Subcutaneous adipose tissue (tissue), 4 donors: ENCODE results near the gene AP4S1. TPM values are rescaled to one million over a fixed set of nuclear protein-coding genes. Genes with fewer than 3 reads are reported as not detected.

ENCODE experiments used
- CTCF ChIP-seq: fragments of 450-650 bp; IDR thresholded peaks from one replicate; pipeline ENCODE4 v1.5.1; 2016; ENCODE audit warnings: low read depth, mild to moderate bottlenecking, control low read depth, antibody characterized with exemption, moderate library complexity
- total RNA-seq, 4 donors: library from RNA; depleted of rRNA; stranded (reverse); fragments of >200 nt; gene quantifications; one replicate each; pipeline ENCODE4 v1.1.0, GENCODE V29; 2016

AP4S1 gene
- total RNA-seq, 4 donors from 2014 or later: 3.9 to 10.0 (median 7.0) TPM

GRCh38 chr14:31038521-31039166 is 13.2 kb downstream of the AP4S1 start:
- no peak for TF ChIP-seq CTCF

GRCh38 chr14:31042300-31042699 is 16.9 kb downstream of the AP4S1 start:
- no peak for TF ChIP-seq CTCF

- TF ChIP-seq CTCF: no peak
Measured at GRCh38 chr14:31043379-31043778, 17.9 kb downstream of the AP4S1 start.

GRCh38 chr14:31045501-31046080 is 20.1 kb downstream of the AP4S1 start:
- TF ChIP-seq CTCF: no peak

GRCh38 chr14:31047503-31047902 is 22.1 kb downstream of the AP4S1 start:
- no peak for TF ChIP-seq CTCF

GRCh38 chr14:31051023-31051422 is 25.6 kb downstream of the AP4S1 start:
- no peak for TF ChIP-seq CTCF

GRCh38 chr14:31051511-31051910 is 26.1 kb downstream of the AP4S1 start:
- TF ChIP-seq CTCF: no peak
